GM21447 (cell line): Measurements from ENCODE around the gene IL5.

Experiments
- ATAC-seq: cut with Tn5 transposase; IDR thresholded peaks from one replicate; pipeline ENCODE4 v1.9.1; 2021; ENCODE audit not compliant: unreplicated experiment

IL5 gene

GRCh38 chr5:132499440-132500243 is 43.7 kb downstream of the IL5 start:
- no peak for ATAC-seq

DNA sequence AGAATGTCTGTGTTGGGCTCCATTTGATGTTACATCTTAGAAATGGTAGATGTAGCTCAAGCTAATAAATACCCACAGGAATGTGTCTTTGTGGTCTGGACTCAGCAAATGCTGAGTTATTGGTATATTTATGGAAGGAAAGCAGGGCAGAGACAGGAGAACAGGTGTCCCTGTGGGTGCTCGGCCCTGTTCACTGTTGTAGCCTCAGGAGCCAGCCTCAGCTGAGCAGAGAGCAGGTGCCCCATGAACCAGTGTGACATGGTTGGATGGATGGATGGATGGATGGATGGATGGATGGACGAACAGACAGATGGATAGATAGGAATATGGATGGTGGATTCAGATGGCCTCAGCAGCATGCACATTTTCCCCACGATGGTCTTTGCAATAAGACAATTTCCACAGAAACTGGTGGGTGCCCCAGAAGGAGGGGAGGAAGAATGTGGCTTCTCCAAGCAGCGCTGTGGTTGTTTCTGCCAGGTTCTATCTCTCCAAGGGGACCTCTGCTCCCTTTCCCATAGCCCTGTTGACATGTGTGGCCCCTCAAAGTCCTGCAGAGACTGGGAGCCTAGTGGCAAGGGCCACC is 44.5 kb downstream of the IL5 start:
- ATAC-seq: no peak

DNA sequence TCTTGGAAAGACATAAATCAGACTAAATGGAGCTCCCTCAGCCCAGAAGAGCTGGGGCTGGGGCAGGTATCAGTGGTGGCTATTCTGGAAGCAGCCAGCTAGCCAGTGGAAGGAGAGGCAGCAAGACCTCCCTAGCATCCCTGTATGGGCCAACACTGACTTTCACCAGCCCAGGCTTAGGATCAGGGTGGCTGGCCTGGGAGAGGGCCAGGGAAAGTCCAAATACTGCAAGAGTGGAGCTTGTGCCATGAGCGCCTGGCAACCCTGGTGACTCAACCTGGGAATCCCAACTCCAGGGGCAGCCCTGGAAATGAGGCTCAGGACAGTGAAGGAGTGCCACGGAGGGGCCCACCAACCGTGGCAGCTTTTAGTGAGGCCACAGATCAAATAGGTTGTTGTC is 45.2 kb downstream of the IL5 start:
- no peak for ATAC-seq

- ATAC-seq: no peak
Measured at GRCh38 chr5:132497488-132497997, 45.8 kb downstream of the IL5 start.

DNA sequence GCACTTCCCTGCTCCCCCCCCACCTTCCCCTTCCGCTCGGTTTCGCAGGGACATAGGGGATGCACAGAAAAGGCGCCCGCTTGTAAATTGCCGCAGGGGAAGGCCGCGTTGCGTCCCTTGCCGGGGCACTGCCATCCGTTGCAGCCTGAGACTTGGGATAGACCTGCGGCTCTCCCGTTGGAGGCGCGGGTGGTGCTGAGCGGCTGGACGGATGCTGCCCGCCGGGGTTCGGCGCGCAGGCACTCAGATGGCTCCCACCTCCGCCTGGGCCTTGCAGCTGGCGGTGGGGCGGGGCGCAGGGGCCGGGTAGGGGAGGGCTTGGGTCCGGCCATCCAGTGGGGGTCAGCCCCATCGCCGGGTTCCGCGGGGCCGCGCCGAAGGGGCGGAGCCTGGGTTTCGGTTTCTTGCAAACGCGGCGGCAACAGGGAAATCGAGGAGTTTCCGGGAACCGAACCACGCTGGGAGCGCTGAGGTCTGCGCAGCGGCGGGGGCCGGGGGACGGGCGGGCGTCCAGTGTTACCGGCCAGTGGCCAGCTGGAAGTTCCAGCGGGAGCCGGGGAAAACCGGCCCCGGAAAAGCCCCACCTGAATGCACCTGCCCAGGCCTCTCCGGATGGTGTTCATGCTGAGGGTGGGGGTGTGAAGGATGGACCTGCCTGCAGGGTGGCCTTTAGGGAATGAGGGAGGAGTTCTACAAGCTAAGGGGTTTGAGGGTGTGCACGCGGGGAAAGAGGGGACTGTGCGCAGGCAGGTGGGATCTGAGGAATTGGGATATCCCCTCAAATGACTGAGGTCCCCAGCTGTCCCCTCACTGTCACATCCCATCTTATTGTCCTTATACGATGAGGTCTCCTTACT is 46.5 kb downstream of the IL5 start:
- peak; percentile 37 for ATAC-seq

DNA sequence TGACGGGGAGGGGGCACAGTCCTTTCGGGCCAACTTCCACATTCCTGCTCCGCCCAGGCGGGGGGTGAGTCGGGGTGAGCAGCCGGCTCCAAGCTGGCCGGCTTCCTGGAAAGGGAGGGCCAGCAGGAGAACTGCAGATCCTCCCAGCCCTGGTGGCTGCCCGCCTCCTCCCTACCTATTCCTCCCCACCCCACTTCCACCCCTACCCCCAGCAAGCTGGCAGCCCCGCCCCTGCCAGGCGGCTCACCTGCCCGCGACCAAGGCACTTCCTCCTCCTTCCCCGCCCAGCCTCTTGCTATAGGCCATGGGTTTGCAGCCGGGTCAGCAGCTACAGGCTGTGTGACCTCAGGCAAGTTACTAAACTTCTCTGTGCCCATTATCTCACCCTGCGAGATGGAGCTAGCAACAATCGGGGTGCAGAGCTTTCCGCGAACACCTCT is 47.1 kb downstream of the IL5 start:
- ATAC-seq: peak; percentile 47

DNA sequence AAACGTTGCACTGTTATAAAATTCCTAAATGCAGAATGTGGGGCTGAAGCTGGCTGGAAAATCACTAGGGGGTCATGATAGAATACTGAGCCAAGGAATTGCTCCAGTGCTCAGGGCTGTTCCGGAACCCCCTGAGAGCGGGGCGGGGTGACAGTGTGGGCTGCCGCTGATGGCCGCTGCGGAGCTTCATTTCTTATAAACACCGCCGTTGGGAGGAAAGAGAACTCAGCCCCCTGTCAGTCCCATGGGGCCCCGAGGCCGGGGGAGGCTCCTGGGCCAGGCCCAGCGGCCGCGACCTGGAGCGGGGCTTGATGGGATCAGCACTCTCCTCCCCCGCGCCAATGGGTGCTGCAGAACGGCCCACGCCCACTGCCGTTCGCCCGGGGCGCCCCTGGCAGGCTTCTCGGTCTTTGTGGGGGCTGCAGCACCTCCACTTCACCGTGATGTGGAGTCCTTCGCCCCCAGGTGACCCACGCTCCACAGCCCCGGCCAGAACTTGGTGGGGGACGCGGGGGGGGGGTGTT is 47.6 kb downstream of the IL5 start:
- ATAC-seq: peak; percentile 33

DNA sequence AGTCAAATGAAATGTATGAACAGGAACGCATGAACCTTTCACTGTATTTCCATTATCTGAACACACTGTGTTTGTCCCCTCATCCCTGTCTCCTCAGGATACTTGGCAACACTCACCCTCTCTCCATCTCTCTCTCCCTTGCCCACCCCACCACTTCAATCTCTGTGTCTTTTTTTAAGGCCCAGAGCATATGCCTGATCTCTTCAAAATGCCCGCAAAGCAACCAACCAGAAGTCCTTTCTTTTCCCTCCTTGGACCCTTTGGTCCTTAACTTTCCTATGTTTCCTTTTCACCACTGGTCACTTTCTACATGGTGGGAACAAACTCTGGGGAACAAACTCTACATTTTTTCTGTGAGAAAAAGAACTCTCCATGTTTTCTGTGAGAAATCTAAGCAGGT is 49.5 kb downstream of the IL5 start:
- ATAC-seq: no peak

DNA sequence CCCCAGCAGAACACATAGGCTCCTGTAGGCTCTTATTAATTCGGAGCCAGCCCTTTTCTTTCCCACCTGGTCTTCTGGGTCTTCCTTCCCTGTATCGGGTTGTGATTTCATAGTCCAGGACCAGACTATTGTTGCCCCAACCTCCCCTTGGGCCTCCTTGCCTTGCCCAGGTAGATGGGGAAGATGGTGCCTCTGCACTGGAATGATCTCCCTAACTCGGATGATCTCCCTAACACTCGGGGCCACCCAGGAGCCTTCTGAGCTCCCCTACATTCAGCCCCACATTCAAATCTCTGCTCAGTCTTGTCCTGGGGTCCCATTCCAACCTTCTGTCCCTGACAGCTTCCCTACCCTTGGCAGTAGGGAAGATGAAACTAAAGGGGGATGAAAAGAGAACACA is 50.1 kb downstream of the IL5 start:
- ATAC-seq: no peak

GRCh38 chr5:132492386-132493125 is 50.8 kb downstream of the IL5 start:
- ATAC-seq: no peak
